GM18526 (cell line): ENCODE data around the gene BEND4.
A peak's percentile ranks its signal among the peaks of the same experiment; 100 is the strongest.

ENCODE experiments used
- POLR2A ChIP-seq: IDR thresholded peaks from 3 replicates; pipeline ENCODE4 v1.6.1; 2011; ENCODE audit not compliant: insufficient read length; ENCODE audit errors: extremely low read depth

Gene BEND4

DNA sequence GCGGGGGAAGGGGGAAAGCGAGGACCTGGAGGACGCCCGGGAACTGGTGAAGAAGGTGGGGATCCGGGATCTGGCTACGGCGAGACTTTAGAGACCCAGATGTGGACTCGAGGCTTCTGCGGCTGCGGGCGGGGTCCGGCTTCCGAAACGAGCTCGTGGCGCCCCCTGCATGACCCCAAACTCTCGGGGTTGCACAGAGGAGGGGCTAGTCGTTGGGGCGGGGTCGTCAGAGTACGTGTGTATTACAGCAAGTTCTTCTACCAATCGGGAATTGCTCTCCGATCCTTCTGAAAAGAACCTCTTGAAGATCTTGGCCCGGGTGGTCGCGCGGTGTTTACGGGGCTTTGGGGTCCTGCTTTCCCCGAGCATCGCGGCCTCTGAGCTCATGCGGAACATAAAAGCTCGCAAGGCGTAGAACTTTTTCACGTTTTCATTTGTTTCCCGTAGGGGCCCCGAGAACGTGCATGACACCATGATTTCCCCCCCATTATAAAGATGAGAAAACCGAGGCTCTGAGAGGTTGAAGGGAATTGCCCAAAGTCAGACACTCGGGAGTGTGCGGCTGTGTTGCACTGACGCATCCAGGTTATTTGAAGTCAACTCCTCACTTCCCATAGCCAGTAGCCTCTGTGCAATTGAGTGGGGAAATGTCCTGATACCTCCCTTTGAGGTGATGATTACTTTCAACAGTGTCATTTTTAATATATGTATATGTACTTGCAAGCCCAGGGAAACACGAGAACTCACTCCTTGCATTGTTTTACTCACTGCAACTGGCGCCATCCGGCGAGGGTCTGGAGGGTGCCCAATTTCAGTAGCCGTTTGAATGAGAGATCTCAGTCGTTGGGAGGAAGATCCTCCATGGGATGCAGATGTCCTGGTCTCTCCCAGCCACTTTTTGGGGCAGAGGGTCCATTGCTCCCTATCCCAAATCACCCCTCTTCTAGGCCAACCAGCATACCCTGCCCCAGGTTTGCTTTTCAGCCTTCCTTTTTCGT is at the start of gene BEND4:
BEND4 (minus strand) TSS at position 149 of the 998 bp plus-strand sequence. CDS start 512 bp downstream, outside the sequence.
- no peak for TF ChIP-seq POLR2A

- TF ChIP-seq POLR2A: no peak
Measured at GRCh38 chr4:42197341-42197740, 44.9 kb upstream of the BEND4 start.

GRCh38 chr4:42172921-42173320 is 20.5 kb upstream of the BEND4 start:
- TF ChIP-seq POLR2A: no peak

- TF ChIP-seq POLR2A: no peak
Measured at GRCh38 chr4:42172128-42172790, 19.8 kb upstream of the BEND4 start.

- no peak for TF ChIP-seq POLR2A
Measured at GRCh38 chr4:42167709-42168108, 15.3 kb upstream of the BEND4 start.

GRCh38 chr4:42159271-42160001 is 7.0 kb upstream of the BEND4 start:
- no peak for TF ChIP-seq POLR2A

- TF ChIP-seq POLR2A: peak; percentile 41
Measured at GRCh38 chr4:42151568-42152506, 618 bp downstream of the BEND4 start.

DNA sequence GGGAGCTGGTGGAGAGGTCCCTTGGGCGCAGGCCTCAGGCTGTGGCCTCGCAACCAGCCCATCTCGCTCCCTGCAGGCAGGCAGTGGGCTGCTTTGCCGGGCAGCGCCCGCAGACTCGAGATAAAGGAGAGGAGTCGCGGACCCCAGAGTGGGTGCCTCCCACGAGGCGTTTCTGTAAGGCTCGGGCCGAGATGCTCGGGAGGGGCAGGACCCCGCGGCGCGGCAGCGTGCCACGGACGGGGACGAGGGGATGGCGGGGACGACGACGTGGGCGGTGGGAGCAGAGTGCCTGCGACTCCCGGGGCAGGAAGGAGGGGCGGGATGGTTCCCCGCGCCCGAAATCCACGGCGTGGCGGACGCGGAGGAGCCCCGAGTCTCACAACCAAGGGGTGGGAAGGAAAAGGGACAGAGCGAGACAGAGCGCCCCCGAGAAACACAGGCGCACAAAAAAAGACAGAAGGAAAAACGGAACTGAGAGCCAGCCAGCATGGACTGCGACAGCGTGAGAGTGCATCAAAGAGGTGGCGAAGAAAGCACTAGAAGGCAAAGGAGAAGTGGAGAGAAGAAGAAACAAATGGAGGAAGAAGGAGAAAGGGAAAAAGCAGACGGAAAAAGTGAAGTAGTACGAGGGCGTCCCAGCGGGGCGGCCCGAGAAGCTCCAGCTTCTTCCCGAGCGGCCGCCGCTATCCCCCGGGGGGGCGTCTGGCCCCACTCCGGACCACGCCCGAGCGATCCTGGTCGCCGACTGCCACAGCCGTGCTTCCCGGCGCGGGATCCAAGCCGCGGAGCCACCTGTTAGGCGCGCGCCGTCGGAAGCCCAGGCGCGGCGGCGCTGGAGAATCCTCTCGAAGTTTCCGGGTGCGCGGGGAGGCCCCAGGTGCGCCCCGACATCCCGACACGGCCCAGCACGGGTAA is 1.5 kb downstream of the BEND4 start:
- no peak for TF ChIP-seq POLR2A

DNA sequence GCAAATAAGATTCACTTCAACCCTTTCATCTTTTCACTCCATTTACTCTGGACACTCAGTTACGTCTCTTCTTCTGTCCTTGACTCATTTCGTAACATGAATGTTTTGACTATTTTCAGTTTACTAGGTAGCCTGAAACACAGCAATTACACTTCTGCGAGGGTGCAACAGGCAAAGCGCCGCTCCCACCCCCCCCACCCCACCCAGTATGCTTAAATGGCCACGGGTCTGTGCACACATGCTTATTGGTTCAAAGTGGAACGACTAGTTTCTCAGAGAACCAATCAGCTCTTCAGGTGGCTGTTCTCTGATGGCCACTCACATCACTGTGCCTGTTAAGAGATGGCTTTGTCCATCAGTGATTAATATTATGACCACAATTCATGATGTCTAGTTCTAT is 3.5 kb downstream of the BEND4 start:
- TF ChIP-seq POLR2A: no peak

DNA sequence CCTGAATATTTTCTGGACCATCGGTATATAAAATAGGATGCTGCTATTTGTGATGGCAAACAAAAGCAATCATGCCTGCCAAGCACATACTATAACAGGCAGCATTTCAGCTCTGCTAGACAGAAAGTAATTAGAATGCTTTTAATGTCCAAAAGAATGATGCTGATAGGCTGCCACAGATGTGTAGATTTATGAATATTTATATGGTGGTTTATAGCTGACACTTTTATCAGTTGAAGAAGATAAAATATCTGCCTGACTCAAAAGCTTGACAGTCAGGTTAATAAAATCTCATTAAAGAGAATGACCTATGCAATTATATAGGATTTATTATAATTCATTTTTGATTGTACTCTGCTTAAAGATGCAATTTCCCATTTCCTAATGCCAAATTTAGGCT is 4.0 kb downstream of the BEND4 start:
- TF ChIP-seq POLR2A: no peak

DNA sequence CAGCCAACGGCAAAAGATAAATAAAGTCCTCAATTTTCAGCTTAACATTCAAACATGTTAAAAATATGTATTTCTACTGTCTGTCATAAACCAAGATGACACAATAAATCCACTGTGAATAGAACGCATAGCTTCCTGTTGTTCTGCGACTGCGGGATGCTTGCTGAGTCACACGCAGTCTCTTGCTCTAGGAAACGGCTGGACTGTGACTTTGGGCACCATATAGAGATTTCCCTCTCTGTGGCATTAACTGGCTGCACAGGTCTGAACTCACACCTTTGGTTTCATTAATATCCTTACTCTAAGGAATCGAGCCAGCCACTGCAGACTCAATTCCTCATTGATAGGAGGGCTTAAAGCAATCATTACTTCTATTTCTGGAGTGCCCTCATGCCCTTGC is 8.4 kb downstream of the BEND4 start:
- no peak for TF ChIP-seq POLR2A

DNA sequence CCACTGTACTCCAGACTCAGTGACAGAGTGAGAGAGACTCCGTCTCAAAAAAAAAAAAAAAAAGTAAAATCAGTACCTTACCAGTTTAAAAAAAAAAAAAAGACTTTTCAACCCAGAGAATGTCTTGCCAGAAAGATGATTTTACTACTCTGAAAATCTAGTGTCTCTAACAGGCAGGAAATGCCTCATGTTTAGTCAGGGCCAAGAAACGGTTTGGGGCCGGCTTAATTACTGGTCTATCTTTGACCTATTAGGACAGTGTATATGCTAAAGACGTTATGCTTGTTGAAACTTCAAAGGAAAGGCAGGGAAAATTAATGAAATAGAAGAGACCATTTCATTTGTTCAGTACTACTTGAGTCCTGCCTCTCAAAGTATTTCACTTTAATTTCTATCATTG is 9.9 kb downstream of the BEND4 start:
- no peak for TF ChIP-seq POLR2A

- TF ChIP-seq POLR2A: no peak
Measured at GRCh38 chr4:42136371-42136770, 16.1 kb downstream of the BEND4 start.
